Fibroblast of gingiva (primary cell): ENCODE results near the gene PPFIA2.

ENCODE experiments used
- DNase-seq: peaks from one replicate; pipeline ENCODE4 v3.0.0-alpha.2; 2011; ENCODE audit warnings: low read depth

PPFIA2 gene

DNA sequence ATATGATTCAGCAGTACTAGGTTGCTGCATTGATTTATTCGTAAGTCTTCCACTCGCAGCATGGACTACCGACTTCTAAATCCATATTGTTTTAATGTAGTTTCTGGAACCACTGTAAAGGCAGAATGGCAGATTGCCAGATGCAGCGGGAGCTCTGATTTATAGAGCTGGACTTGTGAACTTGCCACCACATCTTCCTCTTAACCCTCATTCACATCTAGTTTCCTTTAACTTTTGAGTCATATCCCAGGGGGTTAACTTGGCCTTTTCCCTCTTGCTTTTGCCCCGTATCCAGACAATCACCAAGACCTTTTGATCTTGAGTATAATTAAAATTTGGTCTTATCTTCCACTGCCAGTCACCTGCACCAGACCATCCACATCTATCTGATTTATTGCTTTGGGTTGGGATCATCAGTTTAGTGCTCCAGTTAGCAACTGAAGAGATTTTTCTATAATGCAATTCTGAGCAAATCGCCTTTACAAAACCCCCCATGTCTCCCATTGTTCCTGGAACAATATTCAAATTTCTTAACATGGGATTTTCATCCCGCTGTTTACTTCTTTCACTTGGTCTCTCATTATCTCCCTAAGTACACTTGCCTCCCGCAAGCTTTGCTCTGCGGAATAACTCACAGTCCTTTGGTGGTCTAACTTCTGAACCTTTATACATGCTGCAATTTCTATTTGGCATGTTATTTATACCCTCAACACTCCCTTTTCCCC lies 550.8 kb downstream of the PPFIA2 start:
- DNase-seq, result no peak
